ENCODE measurements around the gene CWH43.
"Not testable (repeated sequence)": the region's sequence is repeated elsewhere in the genome, so short reads cannot be mapped to it uniquely, and the experiment has no call there.

CWH43 gene

DNA sequence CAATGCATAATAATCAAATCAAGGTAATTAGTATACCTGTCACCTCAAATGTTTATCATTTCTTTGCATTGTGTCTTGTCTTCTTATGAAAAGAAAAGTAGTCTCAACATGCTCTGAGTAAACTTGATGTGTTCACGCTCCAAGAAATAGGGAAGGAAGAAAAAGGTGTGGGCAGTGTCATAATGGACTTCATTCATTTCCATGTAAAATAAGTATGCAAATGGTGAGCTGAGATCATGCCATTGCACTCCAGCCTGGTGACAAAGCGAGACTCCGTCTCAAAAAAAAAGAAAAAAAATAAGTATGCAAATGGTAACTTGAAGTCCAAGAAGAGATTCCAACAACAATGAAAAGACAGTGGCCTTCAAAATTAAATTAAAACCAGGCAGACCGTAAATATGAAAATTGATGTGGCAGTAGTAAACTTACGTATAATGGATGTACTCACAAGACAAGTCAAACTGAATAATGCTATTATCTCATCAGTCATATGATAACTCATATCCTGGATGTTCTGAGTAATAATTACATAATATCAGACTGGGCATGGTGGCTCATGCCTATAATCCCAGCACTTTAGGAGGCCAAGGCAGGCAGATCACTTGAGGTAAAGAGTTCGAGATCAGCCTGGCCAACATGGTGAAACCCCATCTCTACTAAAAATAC, 6.0 kb upstream of the CWH43 start:
- DNase-seq: no peak
- Histone ChIP-seq H3K4me1 (ENCODE audit: low read length) (no peaks in the 10 kb centered on the region), H3K79me2 (ENCODE audit: low read length) (no peaks in the 10 kb centered on the region), H3K27ac (ENCODE audit: low read length) (no peak overlapping the region), H4K20me1 (ENCODE audit: insufficient read depth, low read length) (no peaks in the 10 kb centered on the region), H3K4me2 (ENCODE audit: low read depth, low read length) (no peak overlapping the region), H3K4me3 (ENCODE audit: low read length) (no peak overlapping the region), H3K36me3 (replicated peaks; ENCODE audit: insufficient read depth, low read length) (no peaks in the 10 kb centered on the region), H3K27me3 (replicated peaks; ENCODE audit: insufficient read depth, low read length) (no peaks in the 10 kb centered on the region), H2AFZ (ENCODE audit: low read length) (no peak overlapping the region), H3F3A (ENCODE audit: insufficient read depth, low read length) (no peaks in the 10 kb centered on the region), H3K9me2 (replicated peaks; ENCODE audit: insufficient read depth, low read length) (no peaks in the 10 kb centered on the region), H3K9ac (ENCODE audit: low read length) (no peak overlapping the region), H3K9me3 (replicated peaks; ENCODE audit: insufficient read depth, low read length) (no peaks in the 10 kb centered on the region)
- no peak for TF ChIP-seq EZH2 (optimal IDR thresholded peaks at IDR 0.05; ENCODE audit: low read depth, low read length)
- no peak for TF ChIP-seq EZH2phosphoT487 (IDR thresholded peaks at IDR 0.05; ENCODE audit: low read length)
- TF ChIP-seq, protein P1, sequence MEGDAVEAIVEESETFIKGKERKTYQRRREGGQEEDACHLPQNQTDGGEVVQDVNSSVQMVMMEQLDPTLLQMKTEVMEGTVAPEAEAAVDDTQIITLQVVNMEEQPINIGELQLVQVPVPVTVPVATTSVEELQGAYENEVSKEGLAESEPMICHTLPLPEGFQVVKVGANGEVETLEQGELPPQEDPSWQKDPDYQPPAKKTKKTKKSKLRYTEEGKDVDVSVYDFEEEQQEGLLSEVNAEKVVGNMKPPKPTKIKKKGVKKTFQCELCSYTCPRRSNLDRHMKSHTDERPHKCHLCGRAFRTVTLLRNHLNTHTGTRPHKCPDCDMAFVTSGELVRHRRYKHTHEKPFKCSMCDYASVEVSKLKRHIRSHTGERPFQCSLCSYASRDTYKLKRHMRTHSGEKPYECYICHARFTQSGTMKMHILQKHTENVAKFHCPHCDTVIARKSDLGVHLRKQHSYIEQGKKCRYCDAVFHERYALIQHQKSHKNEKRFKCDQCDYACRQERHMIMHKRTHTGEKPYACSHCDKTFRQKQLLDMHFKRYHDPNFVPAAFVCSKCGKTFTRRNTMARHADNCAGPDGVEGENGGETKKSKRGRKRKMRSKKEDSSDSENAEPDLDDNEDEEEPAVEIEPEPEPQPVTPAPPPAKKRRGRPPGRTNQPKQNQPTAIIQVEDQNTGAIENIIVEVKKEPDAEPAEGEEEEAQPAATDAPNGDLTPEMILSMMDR (IDR thresholded peaks at IDR 0.05; ENCODE audit: low read length): no peak

DNA sequence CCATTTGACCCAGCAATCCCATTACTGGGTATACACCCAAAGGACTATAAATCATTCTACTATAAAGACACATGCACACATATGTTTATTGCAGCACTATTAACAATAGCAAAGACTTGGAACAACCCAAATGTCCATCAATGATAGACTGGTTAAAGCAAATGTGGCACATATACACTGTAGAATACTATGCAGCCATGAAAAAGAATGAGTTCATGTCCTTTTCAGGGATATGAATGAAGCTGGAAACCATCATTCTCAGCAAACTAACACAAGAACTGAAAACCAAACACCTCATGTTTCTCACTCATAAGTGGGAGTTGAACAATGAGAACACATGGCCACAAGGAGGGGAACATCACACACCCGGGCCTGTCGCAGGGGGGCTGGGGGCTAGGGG, 2.1 kb upstream of the CWH43 start:
- not testable (repeated sequence) for H3K4me2 ChIP-seq (ENCODE audit: low read depth, low read length); H3K9me2 ChIP-seq (replicated peaks; ENCODE audit: insufficient read depth, low read length); H3K36me3 ChIP-seq (replicated peaks; ENCODE audit: insufficient read depth, low read length); H3K4me3 ChIP-seq (ENCODE audit: low read length); H3K27ac ChIP-seq (ENCODE audit: low read length); H3K4me1 ChIP-seq (ENCODE audit: low read length); H4K20me1 ChIP-seq (ENCODE audit: insufficient read depth, low read length); H3F3A ChIP-seq (ENCODE audit: insufficient read depth, low read length); H3K27me3 ChIP-seq (replicated peaks; ENCODE audit: insufficient read depth, low read length); H3K9me3 ChIP-seq (replicated peaks; ENCODE audit: insufficient read depth, low read length); H3K79me2 ChIP-seq (ENCODE audit: low read length); H2AFZ ChIP-seq (ENCODE audit: low read length); H3K9ac ChIP-seq (ENCODE audit: low read length); DNase-seq

GRCh38 chr4:48985602-48985975, 486 bp upstream of the CWH43 start:
- Histone ChIP-seq H3K4me1 (ENCODE audit: low read length) (no peaks in the 10 kb centered on the region), H3K9me2 (replicated peaks; ENCODE audit: insufficient read depth, low read length) (no peaks in the 10 kb centered on the region), H2AFZ (ENCODE audit: low read length) (no peak overlapping the region), H4K20me1 (ENCODE audit: insufficient read depth, low read length) (no peaks in the 10 kb centered on the region), H3K9ac (ENCODE audit: low read length) (no peak overlapping the region), H3K4me3 (ENCODE audit: low read length) (no peak overlapping the region), H3K36me3 (replicated peaks; ENCODE audit: insufficient read depth, low read length) (no peaks in the 10 kb centered on the region), H3K9me3 (replicated peaks; ENCODE audit: insufficient read depth, low read length) (no peaks in the 10 kb centered on the region), H3K79me2 (ENCODE audit: low read length) (no peaks in the 10 kb centered on the region), H3K27me3 (replicated peaks; ENCODE audit: insufficient read depth, low read length) (no peaks in the 10 kb centered on the region), H3K4me2 (ENCODE audit: low read depth, low read length) (no peak overlapping the region), H3K27ac (ENCODE audit: low read length) (no peak overlapping the region), H3F3A (ENCODE audit: insufficient read depth, low read length) (no peaks in the 10 kb centered on the region)
- DNase-seq: no peak
- TF ChIP-seq EZH2 (optimal IDR thresholded peaks at IDR 0.05; ENCODE audit: low read depth, low read length) (no peak), EZH2phosphoT487 (IDR thresholded peaks at IDR 0.05; ENCODE audit: low read length) (no peak)
- TF ChIP-seq, protein P1 (IDR thresholded peaks at IDR 0.05; ENCODE audit: low read length): no peak

DNA sequence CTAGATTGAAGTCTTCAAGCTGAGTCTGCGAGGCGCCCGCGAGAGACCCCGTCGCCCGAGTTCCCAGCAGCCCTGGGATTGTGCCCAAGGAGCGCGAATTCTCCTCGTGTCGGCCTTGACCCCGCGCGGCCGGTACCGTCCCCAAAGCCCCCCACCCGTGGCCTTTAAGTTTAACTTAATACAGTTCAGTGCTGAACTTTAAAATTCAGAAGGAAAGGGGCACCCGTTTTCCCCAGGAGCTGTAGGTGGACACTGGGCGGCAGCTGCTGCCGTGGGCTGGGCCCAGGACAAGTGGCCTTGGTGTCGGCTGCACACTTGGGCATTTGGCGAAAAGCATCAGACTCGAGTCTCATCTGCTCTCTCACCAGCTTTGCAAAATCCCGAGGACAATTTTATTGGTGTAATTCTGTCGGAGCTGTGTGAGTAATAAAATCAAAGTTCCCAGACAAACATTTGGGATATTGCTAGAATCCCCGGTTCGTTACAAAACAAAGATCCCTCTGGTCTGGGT, 634 bp downstream of the CWH43 start:
- no peaks in the 10 kb centered on the region for H3K4me1 ChIP-seq (ENCODE audit: low read length)
- no peaks in the 10 kb centered on the region for H3F3A ChIP-seq (ENCODE audit: insufficient read depth, low read length)
- no peak overlapping the region for H3K9ac ChIP-seq (ENCODE audit: low read length)
- H3K9me3 ChIP-seq (replicated peaks; ENCODE audit: insufficient read depth, low read length): no peaks in the 10 kb centered on the region
- no peaks in the 10 kb centered on the region for H3K79me2 ChIP-seq (ENCODE audit: low read length)
- DNase-seq: no peak
- H3K36me3 ChIP-seq (replicated peaks; ENCODE audit: insufficient read depth, low read length): no peaks in the 10 kb centered on the region
- no peak overlapping the region for H2AFZ ChIP-seq (ENCODE audit: low read length)
- H4K20me1 ChIP-seq (ENCODE audit: insufficient read depth, low read length): no peaks in the 10 kb centered on the region
- no peak overlapping the region for H3K4me3 ChIP-seq (ENCODE audit: low read length)
- no peak for TF ChIP-seq EZH2phosphoT487 (IDR thresholded peaks at IDR 0.05; ENCODE audit: low read length)
- TF ChIP-seq EZH2 (optimal IDR thresholded peaks at IDR 0.05; ENCODE audit: low read depth, low read length): no peak
- TF ChIP-seq, protein P1 (IDR thresholded peaks at IDR 0.05; ENCODE audit: low read length): no peak
- H3K4me2 ChIP-seq (ENCODE audit: low read depth, low read length): no peak overlapping the region
- H3K27ac ChIP-seq (ENCODE audit: low read length): no peak overlapping the region
- no peaks in the 10 kb centered on the region for H3K27me3 ChIP-seq (replicated peaks; ENCODE audit: insufficient read depth, low read length)
- no peaks in the 10 kb centered on the region for H3K9me2 ChIP-seq (replicated peaks; ENCODE audit: insufficient read depth, low read length)

All from MM.1S (cell line).